ENCODE data around the gene SOX5.
"Not testable (repeated sequence)": the region's sequence is repeated elsewhere in the genome, so short reads cannot be mapped to it uniquely, and the experiment has no call there.

The SOX5 gene

GRCh38 chr12:23533699-23534098 is 415.8 kb downstream of the SOX5 start:
- no peak for DNase-seq

- DNase-seq: no peak
These were observed 416.2 kb downstream of the SOX5 start for GRCh38 chr12:23533265-23533664.

GRCh38 chr12:23528316-23528715 is 421.2 kb downstream of the SOX5 start:
- no peak for DNase-seq

- DNase-seq: no peak
These were observed 423.9 kb downstream of the SOX5 start for GRCh38 chr12:23525450-23526072.

- no peak for DNase-seq
These were observed 426.1 kb downstream of the SOX5 start for GRCh38 chr12:23523339-23523738.

GRCh38 chr12:23519444-23519843 is 430.0 kb downstream of the SOX5 start:
- not testable (repeated sequence) for DNase-seq

GRCh38 chr12:23515785-23516184 is 433.7 kb downstream of the SOX5 start:
- DNase-seq: not testable (repeated sequence)

GRCh38 chr12:23510484-23510883 is 439.0 kb downstream of the SOX5 start:
- no peak for DNase-seq

GRCh38 chr12:23509832-23510231 is 439.6 kb downstream of the SOX5 start:
- not testable (repeated sequence) for DNase-seq

- not testable (repeated sequence) for DNase-seq
These were observed 441.7 kb downstream of the SOX5 start for GRCh38 chr12:23507785-23508184.

GRCh38 chr12:23505736-23506135 is 443.7 kb downstream of the SOX5 start:
- not testable (repeated sequence) for DNase-seq

GRCh38 chr12:23504641-23505399 is 444.6 kb downstream of the SOX5 start:
- no peak for DNase-seq

- DNase-seq: no peak
These were observed 445.4 kb downstream of the SOX5 start for GRCh38 chr12:23504043-23504442.

- DNase-seq: no peak
These were observed 445.9 kb downstream of the SOX5 start for GRCh38 chr12:23503544-23503943.

- no peak for DNase-seq
These were observed 447.2 kb downstream of the SOX5 start for GRCh38 chr12:23502259-23502658.

- no peak for DNase-seq
These were observed 454.0 kb downstream of the SOX5 start for GRCh38 chr12:23495472-23495871.

GRCh38 chr12:23493672-23494071 is 455.8 kb downstream of the SOX5 start:
- no peak for DNase-seq

- DNase-seq: not testable (repeated sequence)
These were observed 458.4 kb downstream of the SOX5 start for GRCh38 chr12:23491029-23491428.

- DNase-seq: no peak
These were observed 461.3 kb downstream of the SOX5 start for GRCh38 chr12:23488130-23488529.

- no peak for DNase-seq
These were observed 465.2 kb downstream of the SOX5 start for GRCh38 chr12:23484238-23484637.

GRCh38 chr12:23482571-23482970 is 466.9 kb downstream of the SOX5 start:
- DNase-seq: no peak

All from CD4-positive, alpha-beta T cell treated with Interleukin-12 subunit alpha and Interleukin-12 subunit beta, for 1 hour (primary cell).